ENCODE measurements around the gene LAMTOR5.

- TF ChIP-seq, protein P1, sequence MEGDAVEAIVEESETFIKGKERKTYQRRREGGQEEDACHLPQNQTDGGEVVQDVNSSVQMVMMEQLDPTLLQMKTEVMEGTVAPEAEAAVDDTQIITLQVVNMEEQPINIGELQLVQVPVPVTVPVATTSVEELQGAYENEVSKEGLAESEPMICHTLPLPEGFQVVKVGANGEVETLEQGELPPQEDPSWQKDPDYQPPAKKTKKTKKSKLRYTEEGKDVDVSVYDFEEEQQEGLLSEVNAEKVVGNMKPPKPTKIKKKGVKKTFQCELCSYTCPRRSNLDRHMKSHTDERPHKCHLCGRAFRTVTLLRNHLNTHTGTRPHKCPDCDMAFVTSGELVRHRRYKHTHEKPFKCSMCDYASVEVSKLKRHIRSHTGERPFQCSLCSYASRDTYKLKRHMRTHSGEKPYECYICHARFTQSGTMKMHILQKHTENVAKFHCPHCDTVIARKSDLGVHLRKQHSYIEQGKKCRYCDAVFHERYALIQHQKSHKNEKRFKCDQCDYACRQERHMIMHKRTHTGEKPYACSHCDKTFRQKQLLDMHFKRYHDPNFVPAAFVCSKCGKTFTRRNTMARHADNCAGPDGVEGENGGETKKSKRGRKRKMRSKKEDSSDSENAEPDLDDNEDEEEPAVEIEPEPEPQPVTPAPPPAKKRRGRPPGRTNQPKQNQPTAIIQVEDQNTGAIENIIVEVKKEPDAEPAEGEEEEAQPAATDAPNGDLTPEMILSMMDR (IDR thresholded peaks at IDR 0.05): no peak
- TF ChIP-seq POLR2A (IDR thresholded peaks at IDR 0.05): no peak
Observed at GRCh38 chr1:110403805-110404204, 3.7 kb downstream of the LAMTOR5 start.

All from breast epithelium (tissue), 3 donors.